ENCODE data around the gene SKP1.

- TF ChIP-seq CTCF (conservative IDR thresholded peaks at IDR 0.05; ENCODE audit: low read length), result no peak
- no peak for TF ChIP-seq EZH2phosphoT487 (IDR thresholded peaks at IDR 0.05; ENCODE audit: borderline replicate concordance)
Measured at GRCh38 chr5:134174841-134175839, 1.6 kb downstream of the SKP1 start.

Data from Loucy (cell line).